SKM-1 (cell line): ENCODE measurements around the gene DGCR6.
"Not testable (repeated sequence)": the region's sequence is repeated elsewhere in the genome, so short reads cannot be mapped to it uniquely, and the experiment has no call there.

Source experiments
- DNase-seq: peaks from one replicate; lab custom pipeline; 2025; ENCODE audit not compliant: unreplicated experiment; lab: John Stamatoyannopoulos, UW

The DGCR6 gene

GRCh38 chr22:18959741-18960140, 53.6 kb downstream of the DGCR6 start:
- DNase-seq: not testable (repeated sequence)

- not testable (repeated sequence) for DNase-seq
Observed at GRCh38 chr22:18960166-18960820, 54.2 kb downstream of the DGCR6 start.

DNA sequence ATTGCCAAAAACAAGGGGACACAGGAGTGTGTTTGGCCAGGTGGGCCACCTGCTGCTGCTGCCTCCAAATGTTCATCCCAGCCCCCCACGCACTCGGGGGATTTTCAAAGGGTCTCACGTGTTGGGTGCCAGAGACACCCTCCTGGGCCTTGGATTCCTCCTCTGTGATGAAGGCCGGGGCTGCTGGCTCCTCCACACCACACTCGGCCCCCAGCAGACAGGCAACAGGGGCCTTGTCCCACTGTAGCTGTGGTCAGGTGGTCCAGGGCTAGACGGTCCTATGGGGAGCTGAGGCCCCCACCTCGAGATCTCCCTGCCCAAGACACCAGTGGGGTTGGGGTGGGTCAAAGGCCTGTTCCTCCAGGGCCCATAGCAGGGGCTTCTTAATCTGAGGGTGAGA, 55.1 kb downstream of the DGCR6 start:
- not testable (repeated sequence) for DNase-seq
